ENCODE data around the gene FAM229A.

DNA sequence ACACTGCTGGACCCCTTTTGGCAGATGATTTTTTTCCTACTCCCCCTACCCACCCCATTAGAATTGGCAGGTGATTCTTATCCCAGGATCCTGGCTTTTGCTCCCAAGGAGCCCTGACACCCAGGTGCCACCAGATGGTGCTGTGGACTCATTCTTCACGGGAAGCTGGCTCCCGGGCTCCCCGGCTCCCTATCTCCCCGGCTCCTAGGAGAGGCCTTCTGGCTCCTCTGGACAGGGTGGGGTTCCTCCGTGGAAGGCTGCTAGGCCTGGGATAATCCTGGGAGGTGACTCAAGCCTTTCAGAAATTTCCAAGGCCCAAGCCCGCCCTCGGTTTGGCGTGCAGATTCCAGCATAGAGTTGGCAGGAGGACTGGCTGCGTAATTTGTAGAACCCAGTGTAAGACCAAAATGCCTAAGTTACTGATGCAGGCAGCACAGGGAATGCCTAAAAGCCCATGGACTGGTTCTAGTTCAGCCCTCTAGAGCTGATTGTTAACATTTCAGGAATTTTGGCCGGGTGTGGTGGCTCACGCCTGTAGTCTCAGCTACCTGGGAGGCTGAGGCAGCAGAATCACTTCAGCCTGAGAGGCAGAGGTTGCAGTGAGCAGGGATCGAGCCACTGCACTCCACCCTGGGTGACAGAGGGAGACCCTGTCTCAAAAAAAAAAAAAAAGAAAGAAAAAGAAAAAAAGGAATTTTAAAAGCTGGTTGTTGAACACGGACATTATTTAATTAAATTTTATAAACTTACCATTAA, 38.8 kb upstream of the FAM229A start:
- TF ChIP-seq, protein P1, sequence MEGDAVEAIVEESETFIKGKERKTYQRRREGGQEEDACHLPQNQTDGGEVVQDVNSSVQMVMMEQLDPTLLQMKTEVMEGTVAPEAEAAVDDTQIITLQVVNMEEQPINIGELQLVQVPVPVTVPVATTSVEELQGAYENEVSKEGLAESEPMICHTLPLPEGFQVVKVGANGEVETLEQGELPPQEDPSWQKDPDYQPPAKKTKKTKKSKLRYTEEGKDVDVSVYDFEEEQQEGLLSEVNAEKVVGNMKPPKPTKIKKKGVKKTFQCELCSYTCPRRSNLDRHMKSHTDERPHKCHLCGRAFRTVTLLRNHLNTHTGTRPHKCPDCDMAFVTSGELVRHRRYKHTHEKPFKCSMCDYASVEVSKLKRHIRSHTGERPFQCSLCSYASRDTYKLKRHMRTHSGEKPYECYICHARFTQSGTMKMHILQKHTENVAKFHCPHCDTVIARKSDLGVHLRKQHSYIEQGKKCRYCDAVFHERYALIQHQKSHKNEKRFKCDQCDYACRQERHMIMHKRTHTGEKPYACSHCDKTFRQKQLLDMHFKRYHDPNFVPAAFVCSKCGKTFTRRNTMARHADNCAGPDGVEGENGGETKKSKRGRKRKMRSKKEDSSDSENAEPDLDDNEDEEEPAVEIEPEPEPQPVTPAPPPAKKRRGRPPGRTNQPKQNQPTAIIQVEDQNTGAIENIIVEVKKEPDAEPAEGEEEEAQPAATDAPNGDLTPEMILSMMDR (IDR thresholded peaks at IDR 0.05): peak; percentile 78
- no peak for TF ChIP-seq NR1H2 (CRISPR knock-in tag; IDR thresholded peaks at IDR 0.05)
- no peak for TF ChIP-seq FOXJ3 (CRISPR knock-in tag; IDR thresholded peaks at IDR 0.05; ENCODE audit: borderline replicate concordance)
- no peak for TF ChIP-seq ATF1 (CRISPR knock-in tag; IDR thresholded peaks at IDR 0.05)
- TF ChIP-seq, protein P2, sequence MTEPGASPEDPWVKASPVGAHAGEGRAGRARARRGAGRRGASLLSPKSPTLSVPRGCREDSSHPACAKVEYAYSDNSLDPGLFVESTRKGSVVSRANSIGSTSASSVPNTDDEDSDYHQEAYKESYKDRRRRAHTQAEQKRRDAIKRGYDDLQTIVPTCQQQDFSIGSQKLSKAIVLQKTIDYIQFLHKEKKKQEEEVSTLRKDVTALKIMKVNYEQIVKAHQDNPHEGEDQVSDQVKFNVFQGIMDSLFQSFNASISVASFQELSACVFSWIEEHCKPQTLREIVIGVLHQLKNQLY (CRISPR knock-in tag; IDR thresholded peaks at IDR 0.05): no peak
- TF ChIP-seq, protein P3, sequence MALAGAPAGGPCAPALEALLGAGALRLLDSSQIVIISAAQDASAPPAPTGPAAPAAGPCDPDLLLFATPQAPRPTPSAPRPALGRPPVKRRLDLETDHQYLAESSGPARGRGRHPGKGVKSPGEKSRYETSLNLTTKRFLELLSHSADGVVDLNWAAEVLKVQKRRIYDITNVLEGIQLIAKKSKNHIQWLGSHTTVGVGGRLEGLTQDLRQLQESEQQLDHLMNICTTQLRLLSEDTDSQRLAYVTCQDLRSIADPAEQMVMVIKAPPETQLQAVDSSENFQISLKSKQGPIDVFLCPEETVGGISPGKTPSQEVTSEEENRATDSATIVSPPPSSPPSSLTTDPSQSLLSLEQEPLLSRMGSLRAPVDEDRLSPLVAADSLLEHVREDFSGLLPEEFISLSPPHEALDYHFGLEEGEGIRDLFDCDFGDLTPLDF (CRISPR knock-in tag; IDR thresholded peaks at IDR 0.05): no peak
- no peak for TF ChIP-seq ESRRA (CRISPR knock-in tag; IDR thresholded peaks at IDR 0.05; ENCODE audit: borderline replicate concordance)
- no peak for TF ChIP-seq SP1 (CRISPR knock-in tag; conservative IDR thresholded peaks at IDR 0.05)
